ENCODE measurements around the gene CETN3.

The CETN3 gene

DNA sequence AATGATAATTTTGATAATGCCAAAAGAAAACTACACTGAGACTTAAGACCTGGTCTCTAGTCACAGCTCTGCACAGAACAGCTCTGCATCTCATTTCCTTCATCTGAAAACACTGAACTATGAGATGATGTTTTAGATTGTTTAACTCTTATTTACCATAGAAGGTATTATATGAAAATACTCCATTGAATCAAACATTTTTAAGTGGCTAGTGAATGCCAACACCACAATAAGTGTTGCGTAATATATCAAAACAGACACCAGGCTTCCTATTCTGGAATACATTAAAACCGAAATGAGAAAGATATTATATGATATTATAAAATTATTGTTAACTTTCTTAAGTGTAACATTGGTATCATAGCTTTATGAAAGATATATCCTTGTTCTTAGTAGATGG lies 14.6 kb downstream of the CETN3 start:
- Histone ChIP-seq H3K27ac (no peak overlapping the region), H3K36me3 (peaks cover 5% of the 10 kb centered on the region), H3K9me3 (ENCODE audit: severe bottlenecking) (no peaks in the 10 kb centered on the region), H3K27me3 (ENCODE audit: insufficient read depth, low read depth, severe bottlenecking) (no peaks in the 10 kb centered on the region), H3K4me3 (ENCODE audit: low read depth, low read length) (no peak overlapping the region)
- DNase-seq = no peak
- TF ChIP-seq, protein P1, sequence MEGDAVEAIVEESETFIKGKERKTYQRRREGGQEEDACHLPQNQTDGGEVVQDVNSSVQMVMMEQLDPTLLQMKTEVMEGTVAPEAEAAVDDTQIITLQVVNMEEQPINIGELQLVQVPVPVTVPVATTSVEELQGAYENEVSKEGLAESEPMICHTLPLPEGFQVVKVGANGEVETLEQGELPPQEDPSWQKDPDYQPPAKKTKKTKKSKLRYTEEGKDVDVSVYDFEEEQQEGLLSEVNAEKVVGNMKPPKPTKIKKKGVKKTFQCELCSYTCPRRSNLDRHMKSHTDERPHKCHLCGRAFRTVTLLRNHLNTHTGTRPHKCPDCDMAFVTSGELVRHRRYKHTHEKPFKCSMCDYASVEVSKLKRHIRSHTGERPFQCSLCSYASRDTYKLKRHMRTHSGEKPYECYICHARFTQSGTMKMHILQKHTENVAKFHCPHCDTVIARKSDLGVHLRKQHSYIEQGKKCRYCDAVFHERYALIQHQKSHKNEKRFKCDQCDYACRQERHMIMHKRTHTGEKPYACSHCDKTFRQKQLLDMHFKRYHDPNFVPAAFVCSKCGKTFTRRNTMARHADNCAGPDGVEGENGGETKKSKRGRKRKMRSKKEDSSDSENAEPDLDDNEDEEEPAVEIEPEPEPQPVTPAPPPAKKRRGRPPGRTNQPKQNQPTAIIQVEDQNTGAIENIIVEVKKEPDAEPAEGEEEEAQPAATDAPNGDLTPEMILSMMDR (IDR thresholded peaks at IDR 0.05; ENCODE audit: low read depth, low read length) = no peak

DNA sequence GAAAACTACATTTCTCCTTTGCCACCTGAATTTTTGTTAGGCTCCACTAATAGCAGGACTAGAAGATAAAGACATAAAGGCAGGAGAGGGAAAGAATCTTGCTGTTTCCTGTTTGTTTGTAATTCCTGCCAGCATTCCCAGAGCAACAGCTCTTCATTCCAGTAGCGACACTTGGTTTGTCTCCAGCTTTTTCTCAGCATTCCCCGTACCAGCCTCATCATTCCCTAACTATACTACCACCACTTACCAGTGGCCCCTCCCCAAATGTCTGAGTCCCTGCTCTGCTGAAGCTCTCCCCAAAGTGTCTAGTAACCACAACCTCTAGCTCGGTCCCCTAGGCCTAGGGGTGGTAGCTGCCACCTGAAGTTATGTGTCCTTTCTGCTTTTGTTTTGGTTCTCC lies 18.6 kb downstream of the CETN3 start:
- Histone ChIP-seq H3K9me3 (ENCODE audit: severe bottlenecking) (no peaks in the 10 kb centered on the region), H3K4me3 (ENCODE audit: low read depth, low read length) (no peak overlapping the region), H3K27me3 (ENCODE audit: insufficient read depth, low read depth, severe bottlenecking) (no peaks in the 10 kb centered on the region), H3K27ac (no peak overlapping the region), H3K36me3 (no peaks in the 10 kb centered on the region)
- DNase-seq = no peak
- TF ChIP-seq, protein P1 (IDR thresholded peaks at IDR 0.05; ENCODE audit: low read depth, low read length) = no peak

DNA sequence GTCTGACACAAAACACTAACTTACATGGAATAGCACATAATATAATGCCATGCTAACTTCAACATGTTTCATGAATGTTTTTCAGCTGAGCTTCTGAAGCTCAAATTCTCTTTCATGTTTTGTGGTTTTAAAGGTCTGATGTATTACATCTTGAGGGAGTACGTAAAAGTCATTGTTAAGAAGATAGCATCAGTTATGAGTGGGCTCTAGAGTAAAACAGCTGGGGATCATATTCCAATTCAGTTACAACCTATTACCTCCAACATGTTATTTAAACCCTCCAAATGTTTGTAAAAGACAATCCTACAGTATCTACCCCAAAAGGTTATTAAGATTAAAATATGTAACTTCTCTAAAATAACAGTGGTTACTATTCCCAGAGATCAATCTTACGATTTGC lies 19.2 kb downstream of the CETN3 start:
- no peaks in the 10 kb centered on the region for H3K36me3 ChIP-seq
- H3K4me3 ChIP-seq (ENCODE audit: low read depth, low read length) = no peak overlapping the region
- no peak overlapping the region for H3K27ac ChIP-seq
- no peaks in the 10 kb centered on the region for H3K9me3 ChIP-seq (ENCODE audit: severe bottlenecking)
- H3K27me3 ChIP-seq (ENCODE audit: insufficient read depth, low read depth, severe bottlenecking) = no peaks in the 10 kb centered on the region
- TF ChIP-seq, protein P1 (IDR thresholded peaks at IDR 0.05; ENCODE audit: low read depth, low read length) = no peak
- DNase-seq = no peak

DNA sequence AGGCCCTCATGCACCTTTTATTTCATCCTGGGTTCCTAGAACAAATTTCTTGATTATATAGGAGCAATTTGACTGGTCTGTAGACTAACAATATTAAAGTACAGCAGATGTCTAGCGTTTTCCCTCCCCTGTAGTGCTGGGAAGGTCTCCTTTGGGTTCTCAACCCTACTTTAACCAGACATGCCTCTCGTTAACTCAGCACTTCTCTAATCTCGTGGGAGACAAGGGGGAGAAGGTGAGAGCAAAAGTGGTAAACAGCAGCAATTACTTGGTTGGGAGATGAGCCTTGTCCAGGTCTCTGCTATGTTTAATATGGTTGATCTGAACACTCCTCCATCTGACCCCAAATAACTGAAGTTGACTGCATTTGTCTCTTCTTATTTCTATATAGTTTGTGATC lies 22.0 kb downstream of the CETN3 start:
- Histone ChIP-seq H3K36me3 (no peaks in the 10 kb centered on the region), H3K4me3 (ENCODE audit: low read depth, low read length) (no peak overlapping the region), H3K9me3 (ENCODE audit: severe bottlenecking) (no peaks in the 10 kb centered on the region), H3K27ac (no peak overlapping the region), H3K27me3 (ENCODE audit: insufficient read depth, low read depth, severe bottlenecking) (no peaks in the 10 kb centered on the region)
- TF ChIP-seq, protein P1 (IDR thresholded peaks at IDR 0.05; ENCODE audit: low read depth, low read length) = no peak
- DNase-seq = no peak

DNA sequence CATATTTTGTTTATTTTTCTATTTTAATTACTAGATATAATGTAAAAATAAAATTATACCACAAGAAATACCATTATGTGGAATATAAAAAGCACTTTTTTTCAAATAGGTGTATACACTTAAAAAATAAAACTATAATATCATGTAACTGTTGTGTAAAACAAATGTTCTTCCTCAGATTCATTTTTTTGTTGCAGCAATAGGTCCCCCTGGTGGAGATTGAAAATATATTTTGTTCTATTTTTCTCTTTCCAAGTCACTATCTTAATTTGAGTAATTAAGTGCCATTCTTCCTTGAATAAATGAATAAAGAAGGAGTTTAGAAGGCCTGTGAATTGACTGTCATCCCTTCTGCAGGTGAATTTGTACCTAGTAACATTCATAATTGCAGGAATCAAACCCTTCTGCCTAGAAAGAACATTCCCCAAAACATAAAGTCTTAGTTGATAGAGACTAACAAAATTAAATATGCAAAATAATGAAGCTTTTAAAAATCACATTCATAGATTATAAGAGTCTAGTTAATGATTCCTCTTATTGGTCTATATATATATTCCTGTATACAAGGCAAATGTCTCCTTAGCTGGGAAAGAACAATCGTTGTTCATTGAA lies 23.4 kb downstream of the CETN3 start:
- no peaks in the 10 kb centered on the region for H3K9me3 ChIP-seq (ENCODE audit: severe bottlenecking)
- H3K27ac ChIP-seq = no peak overlapping the region
- no peaks in the 10 kb centered on the region for H3K36me3 ChIP-seq
- TF ChIP-seq, protein P1 (IDR thresholded peaks at IDR 0.05; ENCODE audit: low read depth, low read length) = no peak
- no peak for DNase-seq
- no peaks in the 10 kb centered on the region for H3K27me3 ChIP-seq (ENCODE audit: insufficient read depth, low read depth, severe bottlenecking)
- no peak overlapping the region for H3K4me3 ChIP-seq (ENCODE audit: low read depth, low read length)

DNA sequence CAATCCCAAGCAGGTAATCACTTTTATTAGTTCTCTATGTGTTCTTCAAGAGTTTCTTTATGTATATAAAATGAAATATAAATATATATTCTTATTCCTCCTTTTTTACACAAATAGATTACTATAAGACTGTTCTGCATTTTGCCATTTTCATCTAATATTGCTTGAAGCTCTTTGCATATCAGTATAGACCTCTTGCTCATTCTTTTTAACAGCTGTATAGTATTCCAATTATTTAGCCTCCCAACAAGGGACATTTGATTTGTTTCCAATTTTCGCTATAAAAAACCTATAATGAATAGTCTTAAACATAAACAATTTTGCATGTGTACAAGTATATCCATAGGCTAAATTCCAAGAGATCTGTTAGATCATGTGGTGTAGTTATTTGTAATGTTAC lies 25.2 kb downstream of the CETN3 start:
- Histone ChIP-seq H3K9me3 (ENCODE audit: severe bottlenecking) (no peaks in the 10 kb centered on the region), H3K36me3 (no peaks in the 10 kb centered on the region), H3K27me3 (ENCODE audit: insufficient read depth, low read depth, severe bottlenecking) (no peaks in the 10 kb centered on the region), H3K27ac (no peak overlapping the region), H3K4me3 (ENCODE audit: low read depth, low read length) (no peak overlapping the region)
- TF ChIP-seq, protein P1 (IDR thresholded peaks at IDR 0.05; ENCODE audit: low read depth, low read length) = no peak
- DNase-seq = no peak
